Liver (tissue), 9 donors: ENCODE results near the gene FOXO3. TPM values are rescaled to one million over a fixed set of nuclear protein-coding genes. Genes with fewer than 3 reads are reported as not detected.

Experiments used
- DNase-seq: peaks from one replicate; pipeline ENCODE4 v3.0.0-alpha.2; 2017; ENCODE audit warnings: low spot score
- H3K27ac ChIP-seq, 2 donors: one replicate each; pipeline ENCODE4 v1.7.0; 2013; ENCODE audit warnings: inconsistent platforms in 2 of 2, low read length in 2 of 2, control low read depth in 1 of 2, low read depth in 1 of 2, mild to moderate bottlenecking in 1 of 2
- H3K27me3 ChIP-seq, 4 donors: one replicate each; pipeline versions ENCODE4 v1.6.1 to v1.7.0; 2013; ENCODE audit warnings: low read length in 3 of 4, inconsistent platforms in 1 of 4, mild to moderate bottlenecking in 1 of 4, moderate library complexity in 1 of 4; ENCODE audit not compliant: control insufficient read depth in 4 of 4, insufficient read depth in 4 of 4
- H3K36me3 ChIP-seq, 4 donors: one replicate each; pipeline versions ENCODE4 v1.6.1 to v1.7.0; 2013; ENCODE audit warnings: low read length in 3 of 4, mild to moderate bottlenecking in 3 of 4, low read depth in 1 of 4, moderate library complexity in 1 of 4; ENCODE audit not compliant: control insufficient read depth in 4 of 4, insufficient read depth in 3 of 4
- H3K4me1 ChIP-seq, 4 donors: one replicate each; pipeline versions ENCODE4 v1.6.1 to v1.7.0; 2013; ENCODE audit warnings: low read length in 3 of 4, mild to moderate bottlenecking in 3 of 4, moderate library complexity in 1 of 4; ENCODE audit not compliant: control insufficient read depth in 4 of 4, insufficient read depth in 4 of 4
- H3K4me3 ChIP-seq, 3 donors: one replicate each; pipeline versions ENCODE4 v1.6.1 to v1.7.0; 2013; ENCODE audit warnings: low read length in 3 of 3, control low read depth in 1 of 3, low read depth in 1 of 3, mild to moderate bottlenecking in 1 of 3
- H3K9ac ChIP-seq, 2 donors: one replicate each; pipeline ENCODE4 v1.7.0; 2013; ENCODE audit warnings: low read length in 2 of 2, mild to moderate bottlenecking in 2 of 2, moderate library complexity in 2 of 2, control low read depth in 1 of 2, low read depth in 1 of 2
- H3K9me3 ChIP-seq, 4 donors: one replicate each; pipeline versions ENCODE4 v1.6.1 to v1.7.0; 2013; ENCODE audit warnings: low read length in 3 of 4; ENCODE audit not compliant: control insufficient read depth in 4 of 4
- EGR1 ChIP-seq, 2 donors: IDR thresholded peaks; 2 replicates each; pipeline ENCODE4 v1.6.1; 2016 to 2018; ENCODE audit warnings: antibody characterized with exemption in 2 of 2, low read depth in 2 of 2
- FOXA1 ChIP-seq: IDR thresholded peaks from 2 replicates; pipeline ENCODE4 v1.6.1; 2016; ENCODE audit warnings: antibody characterized with exemption
- FOXA2 ChIP-seq: IDR thresholded peaks from 2 replicates; pipeline ENCODE4 v1.6.1; 2016; ENCODE audit warnings: antibody characterized with exemption
- HNF4A ChIP-seq, 2 donors: conservative IDR thresholded peaks; 2 replicates each; pipeline ENCODE4 v1.6.1; 2016; ENCODE audit warnings: antibody characterized with exemption in 2 of 2, mild to moderate bottlenecking in 2 of 2
- HNF4G ChIP-seq: IDR thresholded peaks from 2 replicates; pipeline ENCODE4 v1.6.1; 2016; ENCODE audit warnings: antibody characterized with exemption
- NR2F2 ChIP-seq: IDR thresholded peaks from 2 replicates; pipeline ENCODE4 v1.6.1; 2016; ENCODE audit warnings: antibody characterized with exemption
- RAD21 ChIP-seq, 2 donors: IDR thresholded peaks; 2 replicates each; pipeline ENCODE4 v1.6.1; 2016; ENCODE audit warnings: antibody characterized with exemption in 2 of 2, mild to moderate bottlenecking in 2 of 2
- RXRA ChIP-seq, 2 donors: IDR thresholded peaks; 2 replicates each; pipeline ENCODE4 v1.6.1; 2017 to 2018; ENCODE audit warnings: antibody characterized with exemption in 2 of 2, mild to moderate bottlenecking in 1 of 2
- SP1 ChIP-seq: IDR thresholded peaks from 2 replicates; pipeline ENCODE4 v1.6.1; 2018; ENCODE audit warnings: antibody characterized with exemption, mild to moderate bottlenecking
- TAF1 ChIP-seq: conservative IDR thresholded peaks from 2 replicates; pipeline ENCODE4 v1.6.1; 2016; ENCODE audit warnings: antibody characterized with exemption, mild to moderate bottlenecking
- YY1 ChIP-seq: IDR thresholded peaks from 2 replicates; pipeline ENCODE4 v1.6.1; 2016; ENCODE audit warnings: antibody characterized with exemption, mild to moderate bottlenecking
- WGBS: extraction: QIAGEN DNeasy Blood & Tissue Kit; methylation state at CpG from one replicate; pipeline ENCODE4 v1.1.7; 2013; 5-methylcytosine and 5-hydroxymethylcytosine counted together
- polyA plus RNA-seq, 2 donors: library from polyadenylated mRNA; stranded (reverse) in 1 of 2; unstranded in 1 of 2; fragments of 200-250 nt in 1 of 2; fragments of >200 nt in 1 of 2; fragmentation: Nextera tagmentation in 1 of 2; extraction: Ambion mirVana in 1 of 2; gene quantifications; one replicate each; pipeline versions ENCODE4 v1.2.1 to v1.2.3, GENCODE V29; 2013 to 2015
- total RNA-seq, 2 donors: library from RNA; depleted of rRNA; stranded (reverse); fragments of >200 nt; gene quantifications; one replicate each; pipeline ENCODE4 v1.2.3, GENCODE V29; 2014
- TF ChIP-seq, protein P1 (sequence below): IDR thresholded peaks from 2 replicates; pipeline ENCODE4 v1.6.1; 2016; ENCODE audit warnings: antibody characterized with exemption
- TF ChIP-seq, protein P2 (sequence below): IDR thresholded peaks from 2 replicates; pipeline ENCODE4 v1.6.1; 2016; ENCODE audit warnings: antibody characterized with exemption
- TF ChIP-seq, protein P3 (sequence below): IDR thresholded peaks from 2 replicates; pipeline ENCODE4 v1.6.1; 2016; ENCODE audit warnings: antibody characterized with exemption
- TF ChIP-seq, protein P4 (sequence below): fragments of 150-350 bp; IDR thresholded peaks from 2 replicates; pipeline ENCODE4 v1.5.1; 2017; ENCODE audit warnings: improper control_type of control experiment, low read depth, low read length; ENCODE audit not compliant: missing input control
- donor health status: healthy.
- donor health status: healthy.
- donor health status: healthy.
- donor health status: healthy.
- donor health status: healthy.

Gene FOXO3
- total RNA-seq = 10 to 100 TPM; 21.7 to 72.2 TPM
- polyA plus RNA-seq = 10 to 100 TPM in 1 of 2 donors, 1 to 10 TPM in 1; 6.0 to 12.8 TPM

DNA sequence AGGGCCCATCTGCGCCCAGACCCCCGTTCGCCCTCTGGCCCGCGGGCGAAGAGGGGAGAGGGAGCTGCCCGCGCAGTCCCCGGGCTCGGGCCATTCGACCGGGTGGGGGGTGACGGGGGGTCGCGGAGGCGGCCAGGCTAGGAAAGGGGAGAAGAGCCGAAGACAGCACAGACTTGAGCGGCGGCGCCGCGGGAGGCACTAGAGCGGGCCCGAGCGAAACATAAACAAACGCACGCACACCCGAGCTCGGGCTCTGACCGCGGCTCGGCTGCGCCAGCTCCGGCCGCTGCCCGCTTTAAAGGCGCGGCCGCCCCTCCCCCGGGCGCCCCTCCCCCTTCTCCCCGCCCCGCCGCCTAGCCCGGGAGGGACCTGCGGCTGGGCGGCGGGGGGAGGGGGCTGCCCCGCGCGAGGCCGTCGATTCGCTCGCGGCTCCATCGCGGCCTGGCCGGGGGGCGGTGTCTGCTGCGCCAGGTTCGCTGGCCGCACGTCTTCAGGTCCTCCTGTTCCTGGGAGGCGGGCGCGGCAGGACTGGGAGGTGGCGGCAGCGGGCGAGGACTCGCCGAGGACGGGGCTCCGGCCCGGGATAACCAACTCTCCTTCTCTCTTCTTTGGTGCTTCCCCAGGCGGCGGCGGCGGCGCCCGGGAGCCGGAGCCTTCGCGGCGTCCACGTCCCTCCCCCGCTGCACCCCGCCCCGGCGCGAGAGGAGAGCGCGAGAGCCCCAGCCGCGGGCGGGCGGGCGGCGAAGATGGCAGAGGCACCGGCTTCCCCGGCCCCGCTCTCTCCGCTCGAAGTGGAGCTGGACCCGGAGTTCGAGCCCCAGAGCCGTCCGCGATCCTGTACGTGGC, at the start of gene FOXO3:
TSS of gene FOXO3 (plus strand) at position 455 of the 846 bp plus-strand sequence. CDS start at position 747, 292 bp downstream.
- TF ChIP-seq, protein P1, sequence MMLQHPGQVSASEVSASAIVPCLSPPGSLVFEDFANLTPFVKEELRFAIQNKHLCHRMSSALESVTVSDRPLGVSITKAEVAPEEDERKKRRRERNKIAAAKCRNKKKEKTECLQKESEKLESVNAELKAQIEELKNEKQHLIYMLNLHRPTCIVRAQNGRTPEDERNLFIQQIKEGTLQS = no peak
- peak in 1 of 2 donors; percentile 25 for TF ChIP-seq EGR1 (IDR thresholded peaks at IDR 0.05; ENCODE audit: low read depth in 2 of 2)
- no peak for TF ChIP-seq HNF4A (conservative IDR thresholded peaks at IDR 0.05)
- TF ChIP-seq TAF1 = peak; percentile 18
- TF ChIP-seq, protein P2, sequence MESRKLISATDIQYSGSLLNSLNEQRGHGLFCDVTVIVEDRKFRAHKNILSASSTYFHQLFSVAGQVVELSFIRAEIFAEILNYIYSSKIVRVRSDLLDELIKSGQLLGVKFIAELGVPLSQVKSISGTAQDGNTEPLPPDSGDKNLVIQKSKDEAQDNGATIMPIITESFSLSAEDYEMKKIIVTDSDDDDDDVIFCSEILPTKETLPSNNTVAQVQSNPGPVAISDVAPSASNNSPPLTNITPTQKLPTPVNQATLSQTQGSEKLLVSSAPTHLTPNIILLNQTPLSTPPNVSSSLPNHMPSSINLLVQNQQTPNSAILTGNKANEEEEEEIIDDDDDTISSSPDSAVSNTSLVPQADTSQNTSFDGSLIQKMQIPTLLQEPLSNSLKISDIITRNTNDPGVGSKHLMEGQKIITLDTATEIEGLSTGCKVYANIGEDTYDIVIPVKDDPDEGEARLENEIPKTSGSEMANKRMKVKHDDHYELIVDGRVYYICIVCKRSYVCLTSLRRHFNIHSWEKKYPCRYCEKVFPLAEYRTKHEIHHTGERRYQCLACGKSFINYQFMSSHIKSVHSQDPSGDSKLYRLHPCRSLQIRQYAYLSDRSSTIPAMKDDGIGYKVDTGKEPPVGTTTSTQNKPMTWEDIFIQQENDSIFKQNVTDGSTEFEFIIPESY = no peak
- TF ChIP-seq, protein P3, sequence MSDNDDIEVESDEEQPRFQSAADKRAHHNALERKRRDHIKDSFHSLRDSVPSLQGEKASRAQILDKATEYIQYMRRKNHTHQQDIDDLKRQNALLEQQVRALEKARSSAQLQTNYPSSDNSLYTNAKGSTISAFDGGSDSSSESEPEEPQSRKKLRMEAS = no peak
- TF ChIP-seq RXRA (IDR thresholded peaks at IDR 0.05) = no peak
- WGBS = 3% methylated on average over 108 of the region's 110 CpGs
- Histone ChIP-seq H3K9me3 (no peaks in the 10 kb centered on the region), H3K4me3 (peak within 1 kb of the TSS; percentile 68 to 95 (median 93)), H3K27me3 (no peaks in the 10 kb centered on the region), H3K9ac (peak within 1 kb of the TSS; percentile 94 to 96), H3K36me3 (no peaks in the 10 kb centered on the region), H3K27ac (peak within 1 kb of the TSS; percentile 99 to 100), H3K4me1 (peaks cover 4 to 50% (median 34%) of the 10 kb centered on the region in 4 donors)
- DNase-seq = peak; percentile 90

DNA sequence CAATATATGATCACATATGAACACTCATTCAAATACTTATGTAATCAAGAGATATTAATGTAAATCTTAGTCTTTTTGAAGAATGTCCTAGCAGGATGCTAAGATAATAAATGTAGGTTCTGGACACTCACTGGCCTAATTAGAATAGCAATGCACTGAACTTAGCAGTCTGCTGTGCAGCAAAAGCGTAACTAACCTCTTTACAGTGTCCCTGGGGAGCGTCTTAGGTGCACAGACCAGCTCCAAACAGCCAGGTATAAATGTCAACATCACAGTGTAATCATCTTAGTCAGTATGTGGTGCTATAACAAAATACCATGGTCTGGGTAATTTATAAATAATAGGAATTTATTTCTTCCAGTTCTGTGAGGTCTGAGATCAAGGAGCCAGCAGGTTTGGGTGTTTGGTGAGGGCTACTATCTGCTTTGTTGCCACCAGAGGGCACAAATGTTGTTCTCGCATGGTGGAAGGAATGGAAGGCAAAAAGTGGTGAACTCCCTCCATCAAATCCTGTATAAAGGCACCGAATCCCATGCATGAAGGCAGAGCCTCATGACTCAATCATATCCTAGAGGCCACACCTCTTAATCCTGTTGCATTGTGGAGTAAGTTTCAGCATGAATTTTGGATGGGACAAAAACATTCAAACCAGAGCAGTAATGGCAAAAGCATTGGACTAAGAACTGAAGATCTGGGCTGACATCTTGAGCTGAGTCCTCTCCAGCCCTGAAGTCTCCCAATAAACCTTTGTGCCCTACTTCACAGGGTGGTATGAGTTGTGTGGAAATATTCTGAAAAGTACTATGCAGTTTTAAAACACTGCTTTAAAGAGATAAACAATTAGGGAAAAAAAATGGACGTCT, 41.8 kb upstream of the FOXO3 start:
- TF ChIP-seq TAF1 = no peak
- no peak for TF ChIP-seq NR2F2
- TF ChIP-seq EGR1 (IDR thresholded peaks at IDR 0.05; ENCODE audit: low read depth in 2 of 2) = no peak
- TF ChIP-seq, protein P1 = no peak
- TF ChIP-seq HNF4G = no peak
- TF ChIP-seq RXRA (IDR thresholded peaks at IDR 0.05) = no peak
- TF ChIP-seq, protein P4, sequence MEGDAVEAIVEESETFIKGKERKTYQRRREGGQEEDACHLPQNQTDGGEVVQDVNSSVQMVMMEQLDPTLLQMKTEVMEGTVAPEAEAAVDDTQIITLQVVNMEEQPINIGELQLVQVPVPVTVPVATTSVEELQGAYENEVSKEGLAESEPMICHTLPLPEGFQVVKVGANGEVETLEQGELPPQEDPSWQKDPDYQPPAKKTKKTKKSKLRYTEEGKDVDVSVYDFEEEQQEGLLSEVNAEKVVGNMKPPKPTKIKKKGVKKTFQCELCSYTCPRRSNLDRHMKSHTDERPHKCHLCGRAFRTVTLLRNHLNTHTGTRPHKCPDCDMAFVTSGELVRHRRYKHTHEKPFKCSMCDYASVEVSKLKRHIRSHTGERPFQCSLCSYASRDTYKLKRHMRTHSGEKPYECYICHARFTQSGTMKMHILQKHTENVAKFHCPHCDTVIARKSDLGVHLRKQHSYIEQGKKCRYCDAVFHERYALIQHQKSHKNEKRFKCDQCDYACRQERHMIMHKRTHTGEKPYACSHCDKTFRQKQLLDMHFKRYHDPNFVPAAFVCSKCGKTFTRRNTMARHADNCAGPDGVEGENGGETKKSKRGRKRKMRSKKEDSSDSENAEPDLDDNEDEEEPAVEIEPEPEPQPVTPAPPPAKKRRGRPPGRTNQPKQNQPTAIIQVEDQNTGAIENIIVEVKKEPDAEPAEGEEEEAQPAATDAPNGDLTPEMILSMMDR = peak; percentile 36
- no peak for TF ChIP-seq SP1
- no peak for TF ChIP-seq HNF4A (conservative IDR thresholded peaks at IDR 0.05)
- TF ChIP-seq, protein P2 = no peak
- TF ChIP-seq YY1 = no peak
- no peak for TF ChIP-seq FOXA1
- TF ChIP-seq FOXA2 = no peak
- TF ChIP-seq RAD21 (IDR thresholded peaks at IDR 0.05) = peak; percentile 41 to 74
- H3K27ac ChIP-seq = no peak overlapping the region
- DNase-seq = no peak
- H3K9me3 ChIP-seq = no peaks in the 10 kb centered on the region
- no peaks in the 10 kb centered on the region for H3K4me1 ChIP-seq
- peaks cover 0 to 4% (median 2%) of the 10 kb centered on the region in 4 donors for H3K36me3 ChIP-seq
- 87% methylated on average over 5 of the region's 5 CpGs for WGBS
- H3K4me3 ChIP-seq = no peak overlapping the region
- H3K9ac ChIP-seq = no peak overlapping the region
- H3K27me3 ChIP-seq = no peaks in the 10 kb centered on the region
